ENCODE results near the gene JAK2. TPM values are rescaled to one million over a fixed set of nuclear protein-coding genes. Genes with fewer than 3 reads are reported as not detected.

Gene JAK2
- total RNA-seq, 1 donor from 2014 or later = 32.0 TPM

DNA sequence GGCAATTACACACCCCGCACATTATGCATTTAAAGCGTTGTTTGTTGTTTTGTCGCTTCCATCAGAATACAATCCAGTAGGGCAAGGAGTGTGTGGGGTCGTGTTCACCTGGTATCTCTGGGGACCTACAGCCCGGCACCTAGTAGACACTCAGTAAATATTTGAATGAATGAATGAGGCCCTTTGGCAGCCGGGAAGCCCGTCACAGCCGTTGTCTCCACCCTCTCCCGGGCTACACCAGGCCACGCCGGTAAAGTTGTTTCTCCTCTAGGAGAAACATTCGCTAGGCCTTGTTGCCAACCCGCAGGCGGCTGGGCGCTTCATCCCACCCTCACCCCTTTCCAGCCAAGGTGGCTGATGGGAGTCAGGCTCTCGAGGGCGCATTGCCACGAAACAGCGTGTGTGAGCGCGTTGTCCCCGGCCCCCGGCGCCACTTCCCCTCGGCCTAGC lies 876 bp upstream of the JAK2 start:
- intact Hi-C loops (cut with micrococcal nuclease) = loop anchor here (1.0 to 10.0 kb wide), 12 partner anchors 19 to 1597 kb away; partner anchors contain the start of genes AK3, CDC37L1, GLIS3 and PDCD1LG2
- no peak for DNase-seq (ENCODE audit: low spot score)
- Mint-ChIP-seq H3K36me3 (ENCODE audit: low read depth) (peaks cover 10% of the 10 kb centered on the region), H3K27ac (peak overlapping the region; percentile 96), H3K9me3 (no peaks in the 10 kb centered on the region), H3K4me1 (ENCODE audit: low read depth) (peaks cover 60% of the 10 kb centered on the region), H3K4me3 (peak overlapping the region; percentile 92), H3K27me3 (ENCODE audit: insufficient read depth) (no peaks in the 10 kb centered on the region)

GRCh38 chr9:4985386-4986266 lies 554 bp downstream of the JAK2 start:
- H3K4me3 Mint-ChIP-seq = no peak overlapping the region
- peak; percentile 34 for DNase-seq (ENCODE audit: low spot score)
- intact Hi-C loops (cut with micrococcal nuclease) = loop anchor here (1.0 to 10.0 kb wide), 15 partner anchors 17 to 1697 kb away; partner anchors contain the start of genes AK3, CD274, CDC37L1 and GLIS3

GRCh38 chr9:4986296-4986695 lies 1.2 kb downstream of the JAK2 start:
- peaks cover 44% of the 10 kb centered on the region for H3K4me1 Mint-ChIP-seq (ENCODE audit: low read depth)
- H3K36me3 Mint-ChIP-seq (ENCODE audit: low read depth) = peaks cover 10% of the 10 kb centered on the region
- H3K27ac Mint-ChIP-seq = peak overlapping the region; percentile 87
- intact Hi-C loops (cut with micrococcal nuclease) = loop anchor here (5.0 to 10.0 kb wide), 7 partner anchors 466 to 1696 kb away; partner anchors contain the start of genes CD274, GLIS3, RFX3 and UHRF2
- DNase-seq (ENCODE audit: low spot score) = no peak
- H3K4me3 Mint-ChIP-seq = no peak overlapping the region
- no peaks in the 10 kb centered on the region for H3K9me3 Mint-ChIP-seq
- no peaks in the 10 kb centered on the region for H3K27me3 Mint-ChIP-seq (ENCODE audit: insufficient read depth)

More at GRCh38 chr9:4985386-4986266, 554 bp downstream of the JAK2 start:
- Mint-ChIP-seq H3K36me3 (ENCODE audit: low read depth) (peaks cover 10% of the 10 kb centered on the region), H3K27me3 (ENCODE audit: insufficient read depth) (no peaks in the 10 kb centered on the region), H3K9me3 (no peaks in the 10 kb centered on the region), H3K27ac (peak overlapping the region; percentile 87), H3K4me1 (ENCODE audit: low read depth) (peaks cover 46% of the 10 kb centered on the region)

DNA sequence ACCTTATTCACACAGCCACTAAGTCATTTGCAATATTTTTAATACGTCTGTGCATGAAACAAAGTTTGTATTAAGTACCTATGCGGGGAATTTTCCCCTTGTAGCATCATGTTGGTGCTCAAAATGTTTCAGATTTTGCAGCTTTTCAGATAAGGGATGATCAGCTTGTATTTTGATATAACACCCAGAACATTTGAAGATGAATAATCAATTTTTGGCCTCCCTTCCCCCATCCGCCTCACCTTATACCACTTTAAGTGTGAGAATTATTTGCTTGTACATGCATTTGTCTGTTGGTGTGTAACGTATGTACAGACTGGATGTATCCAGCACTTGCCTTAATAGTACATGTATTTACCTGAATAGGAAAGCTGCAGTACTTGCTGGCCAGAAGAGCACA lies 1.7 kb downstream of the JAK2 start:
- peaks cover 12% of the 10 kb centered on the region for H3K36me3 Mint-ChIP-seq (ENCODE audit: low read depth)
- no peak overlapping the region for H3K4me3 Mint-ChIP-seq
- intact Hi-C loops (cut with micrococcal nuclease) = loop anchor here (5.0 to 10.0 kb wide), 7 partner anchors 466 to 1696 kb away; partner anchors contain the start of genes CD274, GLIS3, RFX3 and UHRF2
- no peak for DNase-seq (ENCODE audit: low spot score)
- H3K9me3 Mint-ChIP-seq = no peaks in the 10 kb centered on the region
- H3K4me1 Mint-ChIP-seq (ENCODE audit: low read depth) = peaks cover 39% of the 10 kb centered on the region
- no peaks in the 10 kb centered on the region for H3K27me3 Mint-ChIP-seq (ENCODE audit: insufficient read depth)
- H3K27ac Mint-ChIP-seq = peak overlapping the region; percentile 32

GRCh38 chr9:4987961-4988421 lies 2.9 kb downstream of the JAK2 start:
- H3K27me3 Mint-ChIP-seq (ENCODE audit: insufficient read depth) = no peaks in the 10 kb centered on the region
- peak; percentile 52 for DNase-seq (ENCODE audit: low spot score)
- H3K4me1 Mint-ChIP-seq (ENCODE audit: low read depth) = peaks cover 27% of the 10 kb centered on the region
- intact Hi-C loops (cut with micrococcal nuclease) = loop anchor here (1.0 to 10.0 kb wide), 12 partner anchors 9 to 1694 kb away; partner anchors contain the start of genes CD274, GLIS3, RFX3 and UHRF2
- H3K4me3 Mint-ChIP-seq = no peak overlapping the region
- no peak overlapping the region for H3K27ac Mint-ChIP-seq
- peaks cover 2% of the 10 kb centered on the region for H3K9me3 Mint-ChIP-seq
- H3K36me3 Mint-ChIP-seq (ENCODE audit: low read depth) = peaks cover 24% of the 10 kb centered on the region

DNA sequence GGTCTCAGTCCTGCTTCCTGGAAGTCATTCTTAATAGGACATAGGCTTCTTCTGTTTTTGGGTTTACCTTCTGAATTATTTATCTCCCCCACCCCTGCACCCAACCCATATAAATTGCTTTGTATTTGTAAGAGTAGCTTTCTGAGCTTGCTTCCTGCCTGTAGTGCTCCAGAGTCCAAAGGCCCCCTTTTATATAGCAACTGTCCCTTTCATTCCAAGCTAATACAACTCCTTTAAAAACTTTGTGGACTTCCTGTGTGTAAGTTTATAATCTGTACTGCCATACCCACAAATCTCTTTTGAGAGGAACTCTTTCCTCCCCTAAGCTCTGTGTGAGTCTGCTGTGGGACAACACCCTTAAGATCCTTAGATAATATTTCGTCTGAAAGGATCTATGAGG lies 7.8 kb downstream of the JAK2 start:
- intact Hi-C loops (cut with micrococcal nuclease) = no loop called here
- Mint-ChIP-seq H3K9me3 (peaks cover 7% of the 10 kb centered on the region), H3K27me3 (ENCODE audit: insufficient read depth) (no peaks in the 10 kb centered on the region), H3K36me3 (ENCODE audit: low read depth) (peaks cover 46% of the 10 kb centered on the region), H3K4me3 (peak overlapping the region; percentile 21), H3K27ac (peak overlapping the region; percentile 56), H3K4me1 (ENCODE audit: low read depth) (peaks cover 12% of the 10 kb centered on the region)
- DNase-seq (ENCODE audit: low spot score) = no peak

GRCh38 chr9:4994166-4994890 lies 9.3 kb downstream of the JAK2 start:
- no peak overlapping the region for H3K4me3 Mint-ChIP-seq
- peaks cover 54% of the 10 kb centered on the region for H3K36me3 Mint-ChIP-seq (ENCODE audit: low read depth)
- H3K4me1 Mint-ChIP-seq (ENCODE audit: low read depth) = peaks cover 24% of the 10 kb centered on the region

GRCh38 chr9:4997196-4997595 lies 12.1 kb downstream of the JAK2 start:
- no peak for DNase-seq (ENCODE audit: low spot score)
- H3K4me3 Mint-ChIP-seq = no peak overlapping the region
- peak overlapping the region; percentile 59 for H3K27ac Mint-ChIP-seq
- H3K4me1 Mint-ChIP-seq (ENCODE audit: low read depth) = peaks cover 34% of the 10 kb centered on the region
- H3K9me3 Mint-ChIP-seq = peaks cover 9% of the 10 kb centered on the region
- H3K36me3 Mint-ChIP-seq (ENCODE audit: low read depth) = peaks cover 68% of the 10 kb centered on the region
- H3K27me3 Mint-ChIP-seq (ENCODE audit: insufficient read depth) = no peaks in the 10 kb centered on the region
- intact Hi-C loops (cut with micrococcal nuclease) = loop anchor here (1.0 kb wide), 1 partner anchor 9 kb away; no protein-coding TSS in a partner anchor

More at GRCh38 chr9:4994166-4994890, 9.3 kb downstream of the JAK2 start:
- intact Hi-C loops (cut with micrococcal nuclease) = loop anchor here (2.0 kb wide), 1 partner anchor 18 kb away; no protein-coding TSS in a partner anchor
- peaks cover 7% of the 10 kb centered on the region for H3K9me3 Mint-ChIP-seq
- DNase-seq (ENCODE audit: low spot score) = no peak
- peak overlapping the region; percentile 15 for H3K27ac Mint-ChIP-seq
- no peaks in the 10 kb centered on the region for H3K27me3 Mint-ChIP-seq (ENCODE audit: insufficient read depth)

GRCh38 chr9:4997631-4998030 lies 12.6 kb downstream of the JAK2 start:
- H3K4me3 Mint-ChIP-seq = no peak overlapping the region
- intact Hi-C loops (cut with micrococcal nuclease) = loop anchor here (1.0 kb wide), 1 partner anchor 9 kb away; no protein-coding TSS in a partner anchor
- H3K9me3 Mint-ChIP-seq = peaks cover 10% of the 10 kb centered on the region
- H3K27ac Mint-ChIP-seq = peak overlapping the region; percentile 59
- peaks cover 65% of the 10 kb centered on the region for H3K36me3 Mint-ChIP-seq (ENCODE audit: low read depth)
- peaks cover 35% of the 10 kb centered on the region for H3K4me1 Mint-ChIP-seq (ENCODE audit: low read depth)
- no peaks in the 10 kb centered on the region for H3K27me3 Mint-ChIP-seq (ENCODE audit: insufficient read depth)
- no peak for DNase-seq (ENCODE audit: low spot score)

GRCh38 chr9:5002811-5003210 lies 17.7 kb downstream of the JAK2 start:
- DNase-seq (ENCODE audit: low spot score) = no peak
- Mint-ChIP-seq H3K4me3 (no peak overlapping the region), H3K36me3 (ENCODE audit: low read depth) (peaks cover 63% of the 10 kb centered on the region), H3K27me3 (ENCODE audit: insufficient read depth) (no peaks in the 10 kb centered on the region), H3K27ac (no peak overlapping the region), H3K4me1 (ENCODE audit: low read depth) (peaks cover 42% of the 10 kb centered on the region), H3K9me3 (peaks cover 22% of the 10 kb centered on the region)
- intact Hi-C loops (cut with micrococcal nuclease) = loop anchor here (2.0 kb wide), 1 partner anchor 18 kb away; the partner anchor contains the start of gene JAK2

GRCh38 chr9:5004481-5004880 lies 19.4 kb downstream of the JAK2 start:
- H3K4me1 Mint-ChIP-seq (ENCODE audit: low read depth) = peaks cover 42% of the 10 kb centered on the region
- H3K4me3 Mint-ChIP-seq = no peak overlapping the region
- H3K9me3 Mint-ChIP-seq = peaks cover 22% of the 10 kb centered on the region
- no peak overlapping the region for H3K27ac Mint-ChIP-seq
- no peaks in the 10 kb centered on the region for H3K27me3 Mint-ChIP-seq (ENCODE audit: insufficient read depth)
- H3K36me3 Mint-ChIP-seq (ENCODE audit: low read depth) = peaks cover 58% of the 10 kb centered on the region
- intact Hi-C loops (cut with micrococcal nuclease) = no loop called here
- DNase-seq (ENCODE audit: low spot score) = no peak

- Mint-ChIP-seq H3K4me1 (ENCODE audit: low read depth) (peaks cover 42% of the 10 kb centered on the region), H3K4me3 (no peak overlapping the region), H3K36me3 (ENCODE audit: low read depth) (peaks cover 46% of the 10 kb centered on the region), H3K27ac (no peak overlapping the region), H3K27me3 (ENCODE audit: insufficient read depth) (no peaks in the 10 kb centered on the region), H3K9me3 (peaks cover 14% of the 10 kb centered on the region)
- intact Hi-C loops (cut with micrococcal nuclease) = no loop called here
- no peak for DNase-seq (ENCODE audit: low spot score)
Measured at GRCh38 chr9:5008202-5008601, 23.1 kb downstream of the JAK2 start.
